Thyroid gland (tissue), 4 donors: ENCODE measurements around the gene MAP3K7.

Experiments used
- POLR2A ChIP-seq, 2 donors: fragments of 450-650 bp; IDR thresholded peaks; one replicate each; pipeline ENCODE4 v1.6.1; 2017; ENCODE audit warnings: antibody characterized with exemption in 2 of 2, mild to moderate bottlenecking in 2 of 2, moderate library complexity in 1 of 2
- TF ChIP-seq, protein P1 (sequence below), 6 experiments: fragments of 200-600 bp in 3 of 6; fragments of 450-650 bp in 3 of 6; sonication (generic) in 3 of 6; IDR thresholded peaks; one replicate each; pipeline ENCODE4 v1.5.1; 2016 to 2019; ENCODE audit warnings: antibody characterized with exemption in 6 of 6, mild to moderate bottlenecking in 2 of 6, inconsistent platforms in 1 of 6, moderate library complexity in 1 of 6

DNA sequence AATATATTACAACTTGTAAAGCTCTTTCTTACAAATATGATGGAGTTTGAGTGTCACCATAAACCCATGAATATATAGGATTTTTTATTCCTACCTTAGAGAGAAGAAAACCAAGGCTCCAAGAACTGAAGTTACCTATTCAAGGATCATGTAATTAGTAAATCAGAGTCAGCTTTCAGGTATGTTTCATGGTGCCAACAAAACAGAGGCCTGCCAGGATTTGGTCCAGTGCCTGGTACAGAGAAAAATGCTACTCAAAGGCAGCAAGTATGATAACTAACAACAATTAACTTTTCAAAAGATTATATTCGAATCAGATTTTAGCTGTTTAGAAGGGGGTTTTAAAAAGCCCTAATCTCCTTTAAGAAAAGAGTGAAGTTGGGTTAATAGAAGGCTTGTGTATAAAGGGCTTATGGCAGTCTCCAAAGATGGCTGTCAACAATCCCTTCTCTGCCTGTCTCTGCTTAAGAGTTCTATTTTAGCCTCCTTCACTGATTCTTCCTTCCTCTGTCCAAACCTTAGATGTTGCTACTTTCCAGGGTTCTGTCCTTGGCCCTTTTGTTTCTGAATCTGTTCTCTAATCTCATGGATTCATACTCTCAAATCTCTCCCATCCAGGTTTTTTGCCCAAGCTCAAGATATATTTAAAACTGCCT is 7.8 kb downstream of the MAP3K7 start:
- TF ChIP-seq, protein P1, sequence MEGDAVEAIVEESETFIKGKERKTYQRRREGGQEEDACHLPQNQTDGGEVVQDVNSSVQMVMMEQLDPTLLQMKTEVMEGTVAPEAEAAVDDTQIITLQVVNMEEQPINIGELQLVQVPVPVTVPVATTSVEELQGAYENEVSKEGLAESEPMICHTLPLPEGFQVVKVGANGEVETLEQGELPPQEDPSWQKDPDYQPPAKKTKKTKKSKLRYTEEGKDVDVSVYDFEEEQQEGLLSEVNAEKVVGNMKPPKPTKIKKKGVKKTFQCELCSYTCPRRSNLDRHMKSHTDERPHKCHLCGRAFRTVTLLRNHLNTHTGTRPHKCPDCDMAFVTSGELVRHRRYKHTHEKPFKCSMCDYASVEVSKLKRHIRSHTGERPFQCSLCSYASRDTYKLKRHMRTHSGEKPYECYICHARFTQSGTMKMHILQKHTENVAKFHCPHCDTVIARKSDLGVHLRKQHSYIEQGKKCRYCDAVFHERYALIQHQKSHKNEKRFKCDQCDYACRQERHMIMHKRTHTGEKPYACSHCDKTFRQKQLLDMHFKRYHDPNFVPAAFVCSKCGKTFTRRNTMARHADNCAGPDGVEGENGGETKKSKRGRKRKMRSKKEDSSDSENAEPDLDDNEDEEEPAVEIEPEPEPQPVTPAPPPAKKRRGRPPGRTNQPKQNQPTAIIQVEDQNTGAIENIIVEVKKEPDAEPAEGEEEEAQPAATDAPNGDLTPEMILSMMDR (IDR thresholded peaks at IDR 0.05): no peak
- no peak for TF ChIP-seq POLR2A (IDR thresholded peaks at IDR 0.05)
